C4-2B (cell line): Measurements from ENCODE around the gene DGKA.

Experiments
- ZFX ChIP-seq: fragments of 450-650 bp; IDR thresholded peaks from 2 replicates; pipeline ENCODE4 v1.6.1; 2017
- TF ChIP-seq, protein P1 (sequence below): fragments of 450-650 bp; conservative IDR thresholded peaks from 2 replicates; pipeline ENCODE4 v1.5.1; 2017; ENCODE audit warnings: mild to moderate bottlenecking

DNA sequence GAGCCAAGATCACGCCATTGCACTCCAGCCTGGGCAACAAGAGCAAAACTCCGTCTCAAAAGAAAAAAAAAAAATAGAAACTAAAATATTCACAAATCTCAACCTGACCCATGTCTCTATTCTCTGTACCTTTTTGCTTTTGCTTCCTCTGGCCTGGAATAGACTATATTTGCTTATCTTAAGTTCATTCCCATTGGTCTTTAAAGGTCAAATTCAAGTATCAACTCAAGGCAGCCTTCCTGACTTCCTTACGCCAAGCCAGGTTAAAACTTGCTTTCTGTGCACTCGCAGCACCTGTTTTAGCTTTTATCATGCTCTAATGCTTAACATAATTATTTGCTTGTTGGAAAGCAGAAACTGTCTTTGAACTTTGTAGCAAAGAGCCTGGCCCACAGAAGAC is 18.1 kb upstream of the DGKA start:
- TF ChIP-seq, protein P1, sequence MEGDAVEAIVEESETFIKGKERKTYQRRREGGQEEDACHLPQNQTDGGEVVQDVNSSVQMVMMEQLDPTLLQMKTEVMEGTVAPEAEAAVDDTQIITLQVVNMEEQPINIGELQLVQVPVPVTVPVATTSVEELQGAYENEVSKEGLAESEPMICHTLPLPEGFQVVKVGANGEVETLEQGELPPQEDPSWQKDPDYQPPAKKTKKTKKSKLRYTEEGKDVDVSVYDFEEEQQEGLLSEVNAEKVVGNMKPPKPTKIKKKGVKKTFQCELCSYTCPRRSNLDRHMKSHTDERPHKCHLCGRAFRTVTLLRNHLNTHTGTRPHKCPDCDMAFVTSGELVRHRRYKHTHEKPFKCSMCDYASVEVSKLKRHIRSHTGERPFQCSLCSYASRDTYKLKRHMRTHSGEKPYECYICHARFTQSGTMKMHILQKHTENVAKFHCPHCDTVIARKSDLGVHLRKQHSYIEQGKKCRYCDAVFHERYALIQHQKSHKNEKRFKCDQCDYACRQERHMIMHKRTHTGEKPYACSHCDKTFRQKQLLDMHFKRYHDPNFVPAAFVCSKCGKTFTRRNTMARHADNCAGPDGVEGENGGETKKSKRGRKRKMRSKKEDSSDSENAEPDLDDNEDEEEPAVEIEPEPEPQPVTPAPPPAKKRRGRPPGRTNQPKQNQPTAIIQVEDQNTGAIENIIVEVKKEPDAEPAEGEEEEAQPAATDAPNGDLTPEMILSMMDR: no peak
- no peak for TF ChIP-seq ZFX
